H9 (cell line): ENCODE results near the gene GPAT3. TPM values are rescaled to one million over a fixed set of nuclear protein-coding genes. Genes with fewer than 3 reads are reported as not detected.

Experiments
- DNase-seq: peaks from one replicate; pipeline ENCODE4 v3.0.0-alpha.2; 2017
- H2AFZ ChIP-seq: one replicate; pipeline ENCODE4 v1.6.1; 2013; ENCODE audit warnings: mild to moderate bottlenecking, low read length, control low read depth, moderate library complexity
- H2AK5ac ChIP-seq: 2 replicates; pipeline ENCODE4 v1.6.1; 2013; ENCODE audit warnings: low read length, control low read depth, mixed read lengths; ENCODE audit not compliant: insufficient read length
- H2BK120ac ChIP-seq: one replicate; pipeline ENCODE4 v1.6.1; 2013; ENCODE audit warnings: low read depth, mild to moderate bottlenecking, low read length, control low read depth, inconsistent platforms; ENCODE audit not compliant: poor library complexity, severe bottlenecking
- H2BK12ac ChIP-seq: 2 replicates; pipeline ENCODE4 v1.6.1; 2013; ENCODE audit warnings: low read length, control low read depth, mixed read lengths, low read depth; ENCODE audit not compliant: insufficient read length
- H2BK15ac ChIP-seq: 2 replicates; pipeline ENCODE4 v1.6.1; 2013; ENCODE audit warnings: low read depth, low read length, control low read depth
- H2BK20ac ChIP-seq: one replicate; pipeline ENCODE4 v1.6.1; 2013; ENCODE audit warnings: low read depth, mild to moderate bottlenecking, low read length, control low read depth, inconsistent platforms; ENCODE audit not compliant: poor library complexity, severe bottlenecking
- H2BK5ac ChIP-seq: 2 replicates; pipeline ENCODE4 v1.6.1; 2013; ENCODE audit warnings: low read length, control low read depth, mixed read lengths; ENCODE audit not compliant: insufficient read length
- H3K14ac ChIP-seq: 2 replicates; pipeline ENCODE4 v1.6.1; 2013; ENCODE audit warnings: low read length, control low read depth; ENCODE audit not compliant: insufficient read depth
- H3K18ac ChIP-seq: 2 replicates; pipeline ENCODE4 v1.6.1; 2013; ENCODE audit warnings: low read depth, mild to moderate bottlenecking, mixed read lengths, low read length, control low read depth; ENCODE audit not compliant: insufficient read length
- H3K23ac ChIP-seq: 2 replicates; pipeline ENCODE4 v1.6.1; 2013; ENCODE audit warnings: low read length, control low read depth, mixed read lengths, low read depth; ENCODE audit not compliant: insufficient read length
- H3K23me2 ChIP-seq: 2 replicates; pipeline ENCODE4 v1.6.1; 2013; ENCODE audit warnings: low read depth, mild to moderate bottlenecking, mixed read lengths, low read length, control low read depth; ENCODE audit not compliant: insufficient read length, poor library complexity, severe bottlenecking
- H3K27ac ChIP-seq: 2 replicates; pipeline ENCODE4 v1.5.1; 2013; ENCODE audit warnings: low read length, control low read depth, mixed read lengths, low read depth; ENCODE audit not compliant: insufficient read length
- H3K27me3 ChIP-seq: 2 replicates; pipeline ENCODE4 v1.6.1; 2013; ENCODE audit warnings: low read length, control low read depth, inconsistent platforms; ENCODE audit not compliant: insufficient read depth
- H3K4ac ChIP-seq: 2 replicates; pipeline ENCODE4 v1.6.1; 2013; ENCODE audit warnings: low read depth, mild to moderate bottlenecking, control low read depth, inconsistent platforms, low read length, moderate library complexity
- H3K4me1 ChIP-seq: 2 replicates; pipeline ENCODE4 v1.6.1; 2013; ENCODE audit warnings: low read length, control low read depth, inconsistent platforms; ENCODE audit not compliant: insufficient read depth
- H3K4me2 ChIP-seq: 2 replicates; pipeline ENCODE4 v1.6.1; 2013; ENCODE audit warnings: low read length, control low read depth, mixed read lengths; ENCODE audit not compliant: insufficient read length, insufficient read depth
- H3K56ac ChIP-seq: 2 replicates; pipeline ENCODE4 v1.6.1; 2013; ENCODE audit warnings: low read depth, mild to moderate bottlenecking, mixed read lengths, low read length, control low read depth; ENCODE audit not compliant: insufficient read length
- H3K79me1 ChIP-seq: 2 replicates; pipeline ENCODE4 v1.6.1; 2013; ENCODE audit warnings: low read depth, mild to moderate bottlenecking, moderate library complexity, low read length, control low read depth, inconsistent platforms; ENCODE audit not compliant: insufficient read depth, poor library complexity, severe bottlenecking
- H3K79me2 ChIP-seq: 2 replicates; pipeline ENCODE4 v1.6.1; 2013; ENCODE audit warnings: low read length, control low read depth, inconsistent platforms; ENCODE audit not compliant: insufficient read depth
- H3K9ac ChIP-seq: 2 replicates; pipeline ENCODE4 v1.6.1; 2013; ENCODE audit warnings: low read length, control low read depth, mixed read lengths; ENCODE audit not compliant: insufficient read length; ENCODE audit errors: extremely low read depth
- H3K9me3 ChIP-seq: one replicate; pipeline ENCODE4 v1.6.1; 2013; ENCODE audit warnings: low read depth, low read length, inconsistent platforms; ENCODE audit not compliant: control insufficient read depth
- H3T11ph ChIP-seq: one replicate; pipeline ENCODE4 v1.6.1; 2013; ENCODE audit warnings: mild to moderate bottlenecking, low read length, control low read depth, inconsistent platforms
- H4K20me1 ChIP-seq: one replicate; pipeline ENCODE4 v1.6.1; 2013; ENCODE audit not compliant: control insufficient read depth, insufficient read length, insufficient read depth
- H4K5ac ChIP-seq: 2 replicates; pipeline ENCODE4 v1.6.1; 2013; ENCODE audit warnings: low read depth, mild to moderate bottlenecking, mixed read lengths, low read length, control low read depth; ENCODE audit not compliant: insufficient read length
- H4K8ac ChIP-seq: replicated peaks from 2 replicates; pipeline ENCODE4 v1.6.1; 2013; ENCODE audit warnings: low read length, control low read depth, mixed read lengths, low read depth; ENCODE audit not compliant: insufficient read length
- H4K91ac ChIP-seq: 2 replicates; pipeline ENCODE4 v1.6.1; 2013; ENCODE audit warnings: low read depth, mild to moderate bottlenecking, moderate library complexity, mixed read lengths, low read length, control low read depth; ENCODE audit not compliant: insufficient read length
- H3K27ac Mint-ChIP-seq, 3 experiments: 2 replicates in 2 of 3; 3 replicates in 1 of 3; pipeline ENCODE4 v1.8.0; 2020 to 2021; ENCODE audit warnings: mixed read lengths in 3 of 3, mild to moderate bottlenecking in 1 of 3, moderate library complexity in 1 of 3
- H3K27me3 Mint-ChIP-seq: 2 replicates; pipeline ENCODE4 v1.8.0; 2021; ENCODE audit warnings: low read depth, mild to moderate bottlenecking, moderate library complexity, mixed read lengths
- H3K36me3 Mint-ChIP-seq, 3 experiments: 2 replicates in 2 of 3; 3 replicates in 1 of 3; pipeline ENCODE4 v1.8.0; 2020 to 2021; ENCODE audit warnings: low read depth in 3 of 3, mixed read lengths in 3 of 3; ENCODE audit not compliant: insufficient read depth in 1 of 3
- H3K4me1 Mint-ChIP-seq, 2 experiments: 2 replicates each; pipeline ENCODE4 v1.8.0; 2020; ENCODE audit warnings: mixed read lengths in 2 of 2
- H3K4me3 Mint-ChIP-seq, 2 experiments: 2 replicates in 1 of 2; 3 replicates in 1 of 2; pipeline ENCODE4 v1.8.0; 2020 to 2021; ENCODE audit warnings: mild to moderate bottlenecking in 2 of 2, mixed read lengths in 2 of 2, moderate library complexity in 1 of 2
- H3K9me3 Mint-ChIP-seq, 2 experiments: 2 replicates in 1 of 2; 3 replicates in 1 of 2; pipeline ENCODE4 v1.8.0; 2020; ENCODE audit warnings: mild to moderate bottlenecking in 2 of 2, mixed read lengths in 2 of 2, moderate library complexity in 1 of 2
- WGBS: extraction: QIAGEN DNeasy Blood & Tissue Kit; methylation state at CpG from one replicate; pipeline ENCODE4 v1.1.7; 2013; ENCODE audit warnings: missing lambda C conversion rate, low lambda C conversion rate, mixed read lengths; ENCODE audit not compliant: insufficient read length; ENCODE audit errors: extremely low coverage; 5-methylcytosine and 5-hydroxymethylcytosine counted together
- total RNA-seq: library from RNA; stranded (reverse); gene quantifications from 2 replicates; pipeline ENCODE4 v1.2.1, GENCODE V29; 2021
- TF ChIP-seq, protein P1 (sequence below): fragments of 200-600 bp; sonication (generic); conservative IDR thresholded peaks from 3 replicates; pipeline ENCODE4 v1.8.0; 2021; ENCODE audit warnings: antibody characterized with exemption, mild to moderate bottlenecking

GPAT3 gene
- total RNA-seq, 1 experiment from 2014 or later, result 1.8 TPM

- H3K4me2 ChIP-seq, result no peak overlapping the region
- no peak overlapping the region for H3K56ac ChIP-seq
- no peak for DNase-seq
- peaks cover 0 to 4% (median 2%) of the 10 kb centered on the region in 3 experiments; a peak in 2 of 7 replicates for H3K36me3 Mint-ChIP-seq
- H3K4ac ChIP-seq, result no peak overlapping the region
- H4K20me1 ChIP-seq, result no peaks in the 10 kb centered on the region
- H3K4me3 Mint-ChIP-seq, result no peak overlapping the region
- H3K27ac Mint-ChIP-seq, result no peak overlapping the region; a peak in 1 of 7 replicates
- H4K8ac ChIP-seq, result no peak overlapping the region
- H3K4me1 ChIP-seq, result no peaks in the 10 kb centered on the region; the same call in 1 of the 2 replicates
- no peaks in the 10 kb centered on the region; a peak in 1 of 5 replicates for H3K9me3 Mint-ChIP-seq
- H3T11ph ChIP-seq, result no peak overlapping the region
- H2BK5ac ChIP-seq, result no peak overlapping the region
- H3K79me2 ChIP-seq, result no peaks in the 10 kb centered on the region
- no peak overlapping the region for H3K27ac ChIP-seq
- no peaks in the 10 kb centered on the region for H3K9me3 ChIP-seq
- TF ChIP-seq, protein P1, sequence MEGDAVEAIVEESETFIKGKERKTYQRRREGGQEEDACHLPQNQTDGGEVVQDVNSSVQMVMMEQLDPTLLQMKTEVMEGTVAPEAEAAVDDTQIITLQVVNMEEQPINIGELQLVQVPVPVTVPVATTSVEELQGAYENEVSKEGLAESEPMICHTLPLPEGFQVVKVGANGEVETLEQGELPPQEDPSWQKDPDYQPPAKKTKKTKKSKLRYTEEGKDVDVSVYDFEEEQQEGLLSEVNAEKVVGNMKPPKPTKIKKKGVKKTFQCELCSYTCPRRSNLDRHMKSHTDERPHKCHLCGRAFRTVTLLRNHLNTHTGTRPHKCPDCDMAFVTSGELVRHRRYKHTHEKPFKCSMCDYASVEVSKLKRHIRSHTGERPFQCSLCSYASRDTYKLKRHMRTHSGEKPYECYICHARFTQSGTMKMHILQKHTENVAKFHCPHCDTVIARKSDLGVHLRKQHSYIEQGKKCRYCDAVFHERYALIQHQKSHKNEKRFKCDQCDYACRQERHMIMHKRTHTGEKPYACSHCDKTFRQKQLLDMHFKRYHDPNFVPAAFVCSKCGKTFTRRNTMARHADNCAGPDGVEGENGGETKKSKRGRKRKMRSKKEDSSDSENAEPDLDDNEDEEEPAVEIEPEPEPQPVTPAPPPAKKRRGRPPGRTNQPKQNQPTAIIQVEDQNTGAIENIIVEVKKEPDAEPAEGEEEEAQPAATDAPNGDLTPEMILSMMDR, result no peak
- H3K27me3 ChIP-seq, result no peaks in the 10 kb centered on the region
- no peak overlapping the region for H2BK12ac ChIP-seq
- no CpG with 5 or more reads among the region's 4 CpGs for WGBS
- H3K9ac ChIP-seq, result no peak overlapping the region
- no peak overlapping the region for H2BK120ac ChIP-seq
- peaks cover 0 to 3% of the 10 kb centered on the region in 2 experiments; a peak in 2 of 4 replicates for H3K4me1 Mint-ChIP-seq
- no peak overlapping the region for H3K14ac ChIP-seq
- H4K91ac ChIP-seq, result no peak overlapping the region
- no peak overlapping the region for H3K23ac ChIP-seq
- H3K27me3 Mint-ChIP-seq, result no peaks in the 10 kb centered on the region; the same call in 1 of the 2 replicates
- H2BK15ac ChIP-seq, result no peak overlapping the region
- H3K79me1 ChIP-seq, result no peaks in the 10 kb centered on the region
- no peak overlapping the region for H2AFZ ChIP-seq
- H3K18ac ChIP-seq, result no peak overlapping the region
- H2AK5ac ChIP-seq, result no peak overlapping the region
- H3K23me2 ChIP-seq, result no peaks in the 10 kb centered on the region
- H2BK20ac ChIP-seq, result no peak overlapping the region
- H4K5ac ChIP-seq, result no peak overlapping the region
These were observed 31.4 kb upstream of the GPAT3 start for GRCh38 chr4:83504503-83504902.
